AG04450 (cell line): ENCODE results near the gene TMEM98. TPM values are rescaled to one million over a fixed set of nuclear protein-coding genes. Genes with fewer than 3 reads are reported as not detected.
"Not testable (repeated sequence)": the region's sequence is repeated elsewhere in the genome, so short reads cannot be mapped to it uniquely, and the experiment has no call there.

ENCODE experiments used
- CTCF ChIA-PET: fragments of 300-600, 350-600 bp; formaldehyde crosslinking; extraction: SDS; loops from one replicate; lab custom pipeline; 2022; ENCODE audit warnings: antibody characterized with exemption, inconsistent platforms; lab: Charles Lee
- POLR2A ChIA-PET: fragments of 350-600 bp; formaldehyde crosslinking; extraction: SDS; loops from one replicate; lab custom pipeline; 2021; ENCODE audit warnings: antibody characterized with exemption, inconsistent platforms; lab: Yijun Ruan, JAX
- DNase-seq: peaks from one replicate; pipeline ENCODE4 v3.0.0-alpha.2; 2011; ENCODE audit warnings: low read depth, low spot score
- H3K27ac ChIP-seq: one replicate; pipeline ENCODE4 v1.5.1; 2012; ENCODE audit warnings: low read depth, low read length, control low read depth
- H3K27me3 ChIP-seq: one replicate; pipeline ENCODE4 v1.6.0; 2012; ENCODE audit warnings: low read length; ENCODE audit not compliant: control insufficient read depth, insufficient read depth
- H3K4me3 ChIP-seq: 2 replicates; pipeline ENCODE4 v1.5.1; 2011; ENCODE audit warnings: mild to moderate bottlenecking, low read depth, low read length, control low read depth
- H3K9me3 ChIP-seq: 2 replicates; pipeline ENCODE4 v1.5.1; 2012; ENCODE audit warnings: low read length; ENCODE audit not compliant: control insufficient read depth, insufficient read depth
- polyA plus RNA-seq: library from polyadenylated mRNA; depleted of rRNA; stranded (reverse); fragments of >200 nt; gene quantifications from 2 replicates; pipeline ENCODE4 v1.2.3, GENCODE V29; 2011
- TF ChIP-seq, protein P1 (sequence below): IDR thresholded peaks from 2 replicates; pipeline ENCODE4 v1.5.1; 2011; ENCODE audit warnings: low read depth, low read length, control low read depth, inconsistent platforms

The TMEM98 gene
- polyA plus RNA-seq, 1 experiment: 260 TPM

DNA sequence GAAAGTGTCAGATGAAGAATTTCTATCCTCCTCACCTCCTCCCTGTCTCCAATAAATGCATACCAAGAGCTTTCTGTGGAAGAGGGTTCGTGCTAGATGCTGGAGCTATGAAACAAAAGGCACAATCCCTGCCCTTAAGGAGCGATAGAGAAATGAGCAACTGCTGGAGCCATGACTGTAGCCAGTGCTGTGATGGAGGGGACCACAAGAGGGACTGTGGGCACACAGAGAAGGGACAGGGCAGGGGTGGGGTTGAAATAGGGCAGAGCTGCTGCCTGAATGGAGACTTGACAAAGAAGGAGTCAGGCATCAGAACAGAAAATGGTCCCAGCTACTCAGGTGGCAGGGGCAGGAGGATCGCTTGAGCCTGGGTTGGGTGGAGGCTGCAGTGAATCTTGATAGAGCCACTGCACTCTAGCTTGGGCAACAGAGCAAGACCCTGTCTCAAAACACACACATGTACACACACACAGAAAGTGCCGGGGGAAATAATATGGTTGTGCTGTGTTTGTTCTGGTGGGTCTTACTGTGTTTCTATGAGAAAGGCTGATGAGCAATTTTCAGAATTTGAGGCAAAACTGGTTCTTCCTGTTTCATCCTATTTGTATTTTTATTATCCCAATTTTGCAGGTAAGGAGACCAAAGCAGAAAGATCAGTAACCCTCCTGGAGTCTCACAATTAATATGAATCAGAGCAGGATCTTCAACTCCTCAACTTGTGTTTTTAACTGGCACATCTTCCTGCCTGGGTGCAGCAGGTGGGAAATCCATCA, 16.5 kb downstream of the TMEM98 start:
- no peak for DNase-seq
- Histone ChIP-seq H3K27me3 (no peaks in the 10 kb centered on the region), H3K9me3 (peaks cover 4% of the 10 kb centered on the region), H3K4me3 (no peak overlapping the region), H3K27ac (peak overlapping the region; percentile 55)
- ChIA-PET CTCF (interaction anchor here (1.0 to 1.5 kb wide), 4 partner anchors 15 to 57 kb away, joined by 3 to 4 read pairs (median 4); no protein-coding TSS in a partner anchor), POLR2A (no interaction called here)
- TF ChIP-seq, protein P1, sequence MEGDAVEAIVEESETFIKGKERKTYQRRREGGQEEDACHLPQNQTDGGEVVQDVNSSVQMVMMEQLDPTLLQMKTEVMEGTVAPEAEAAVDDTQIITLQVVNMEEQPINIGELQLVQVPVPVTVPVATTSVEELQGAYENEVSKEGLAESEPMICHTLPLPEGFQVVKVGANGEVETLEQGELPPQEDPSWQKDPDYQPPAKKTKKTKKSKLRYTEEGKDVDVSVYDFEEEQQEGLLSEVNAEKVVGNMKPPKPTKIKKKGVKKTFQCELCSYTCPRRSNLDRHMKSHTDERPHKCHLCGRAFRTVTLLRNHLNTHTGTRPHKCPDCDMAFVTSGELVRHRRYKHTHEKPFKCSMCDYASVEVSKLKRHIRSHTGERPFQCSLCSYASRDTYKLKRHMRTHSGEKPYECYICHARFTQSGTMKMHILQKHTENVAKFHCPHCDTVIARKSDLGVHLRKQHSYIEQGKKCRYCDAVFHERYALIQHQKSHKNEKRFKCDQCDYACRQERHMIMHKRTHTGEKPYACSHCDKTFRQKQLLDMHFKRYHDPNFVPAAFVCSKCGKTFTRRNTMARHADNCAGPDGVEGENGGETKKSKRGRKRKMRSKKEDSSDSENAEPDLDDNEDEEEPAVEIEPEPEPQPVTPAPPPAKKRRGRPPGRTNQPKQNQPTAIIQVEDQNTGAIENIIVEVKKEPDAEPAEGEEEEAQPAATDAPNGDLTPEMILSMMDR: no peak

DNA sequence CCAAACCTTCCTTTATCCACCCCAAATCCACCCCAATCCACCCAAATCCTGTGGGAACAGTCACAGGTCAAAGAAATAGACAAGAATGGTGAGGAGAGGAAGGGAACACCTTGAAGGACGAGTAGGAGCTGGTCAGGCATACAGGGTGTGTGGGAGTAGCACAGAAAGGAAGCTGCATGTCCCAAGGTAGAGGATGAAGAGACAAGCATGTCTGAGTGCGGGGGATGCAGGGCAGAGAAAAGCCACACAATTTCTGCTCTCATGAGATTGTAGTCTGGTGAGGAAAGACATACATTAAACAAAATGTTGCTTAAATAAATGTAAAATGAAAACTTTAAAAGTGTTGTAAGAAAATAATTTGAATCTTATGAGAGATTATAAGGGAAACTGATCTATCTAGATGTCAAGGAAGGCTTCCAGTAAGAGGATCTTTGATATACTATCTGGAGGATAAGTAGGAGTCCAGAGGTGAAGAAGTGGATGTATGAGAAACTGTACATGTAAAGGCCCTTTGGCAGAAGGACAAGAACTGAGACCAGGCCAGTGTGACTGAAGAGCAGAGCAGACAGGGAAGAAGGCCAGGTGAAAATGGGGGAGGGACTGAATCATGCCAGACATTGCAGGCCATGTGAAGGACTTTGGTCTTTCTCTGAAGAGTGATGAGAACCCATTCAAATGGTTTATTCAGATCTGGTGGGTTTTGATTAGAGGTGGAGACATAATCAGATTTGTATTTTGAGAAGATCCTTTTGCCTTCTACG, 18.6 kb downstream of the TMEM98 start:
- ChIA-PET CTCF (interaction anchor here (1.3 to 1.9 kb wide), 6 partner anchors 9 to 69 kb away, joined by 3 to 8 read pairs (median 5); partner anchors contain the start of gene MYO1D), POLR2A (interaction anchor here (0.9 kb wide), 1 partner anchor 17 kb away, joined by 4 read pairs; no protein-coding TSS in a partner anchor)
- no peak for DNase-seq
- TF ChIP-seq, protein P1: no peak
- no peaks in the 10 kb centered on the region for H3K9me3 ChIP-seq
- H3K27me3 ChIP-seq: no peaks in the 10 kb centered on the region
- no peak overlapping the region for H3K4me3 ChIP-seq
- no peak overlapping the region for H3K27ac ChIP-seq

DNA sequence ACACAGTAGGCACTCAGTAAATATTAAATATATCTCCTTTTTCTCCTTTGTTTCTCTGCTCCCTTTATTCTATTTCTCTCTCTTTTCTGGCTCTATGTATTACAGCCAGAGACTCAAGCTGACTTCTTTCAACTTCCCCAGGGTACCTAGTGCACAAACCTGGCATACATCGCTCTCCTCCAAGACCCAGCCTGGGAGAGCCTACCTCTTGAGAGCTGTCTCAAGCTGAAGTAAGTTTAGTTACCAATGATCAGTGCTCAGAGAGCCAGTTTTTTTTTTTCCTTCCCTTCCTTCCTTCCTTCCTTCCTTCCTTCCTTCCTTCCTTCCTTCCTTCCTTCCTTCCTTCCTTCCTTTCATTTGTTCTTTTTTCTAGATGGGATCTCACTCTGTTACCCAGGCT, 19.8 kb downstream of the TMEM98 start:
- no peak for DNase-seq
- no peaks in the 10 kb centered on the region for H3K9me3 ChIP-seq
- H3K27ac ChIP-seq: no peak overlapping the region
- no peak overlapping the region for H3K4me3 ChIP-seq
- no peaks in the 10 kb centered on the region for H3K27me3 ChIP-seq
- ChIA-PET CTCF (interaction anchor here (1.2 to 1.9 kb wide), 3 partner anchors 11 to 70 kb away, joined by 3 to 6 read pairs (median 6); no protein-coding TSS in a partner anchor), POLR2A (no interaction called here)
- TF ChIP-seq, protein P1: no peak

DNA sequence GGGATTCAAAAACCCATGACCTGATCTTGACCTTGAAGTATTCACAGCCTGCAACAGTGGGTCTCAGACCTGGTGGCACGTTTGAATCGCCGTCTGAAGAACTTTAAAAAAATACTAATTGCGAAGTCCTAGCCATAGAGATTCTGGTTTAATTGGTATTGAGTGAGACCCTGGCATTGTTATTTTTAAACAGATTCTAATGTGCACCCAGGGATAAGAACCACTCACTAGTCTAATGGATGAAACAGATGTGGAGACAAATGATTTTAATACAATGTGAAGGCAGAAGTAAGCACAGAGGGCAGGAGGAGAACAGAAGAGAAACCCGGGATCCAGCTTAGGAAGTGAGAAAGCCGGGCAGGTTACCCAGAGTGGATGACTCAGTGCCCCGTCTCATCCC, 21.2 kb downstream of the TMEM98 start:
- CTCF ChIA-PET: no interaction called here
- no peak overlapping the region for H3K4me3 ChIP-seq
- H3K27ac ChIP-seq: no peak overlapping the region
- DNase-seq: no peak
- TF ChIP-seq, protein P1: no peak
- POLR2A ChIA-PET: no interaction called here
- no peaks in the 10 kb centered on the region for H3K27me3 ChIP-seq
- H3K9me3 ChIP-seq: no peaks in the 10 kb centered on the region

DNA sequence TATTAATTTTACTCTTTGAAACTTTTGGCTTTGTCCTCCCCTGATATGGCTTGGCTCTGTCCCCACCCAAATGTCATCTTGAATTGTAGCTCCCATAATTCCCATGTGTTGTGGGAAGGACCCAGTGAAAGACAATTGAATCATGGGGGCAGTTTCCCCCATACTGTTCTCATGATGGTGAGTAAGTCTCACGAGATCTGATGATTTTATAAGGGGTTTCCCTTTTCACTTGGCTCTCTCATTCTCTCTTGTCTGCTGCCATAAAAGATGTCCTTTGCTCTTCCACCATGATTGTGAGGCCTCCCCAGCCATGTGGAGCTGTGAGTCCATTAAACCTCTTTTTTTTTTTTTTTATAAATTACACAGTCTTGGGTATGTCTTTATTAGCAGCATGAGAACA, 24.5 kb downstream of the TMEM98 start:
- H3K27me3 ChIP-seq, DNase-seq, POLR2A ChIA-PET, H3K9me3 ChIP-seq, H3K27ac ChIP-seq, H3K4me3 ChIP-seq: not testable (repeated sequence)
- CTCF ChIA-PET: interaction anchor here (1.1 to 1.5 kb wide), 2 partner anchors 16 to 46 kb away, joined by 5 to 7 read pairs; no protein-coding TSS in a partner anchor
